GM12892 (cell line): ENCODE measurements around the gene OR7C2.

Source experiments
- DNase-seq: peaks from one replicate; pipeline ENCODE4 v3.0.0; 2011; ENCODE audit not compliant: insufficient read length
- FAIRE-seq: peaks from 2 replicates; lab custom pipeline; 2011; peaks lifted over from hg19 to GRCh38; lab: Jason Lieb, UNC
- POLR2A ChIP-seq: IDR thresholded peaks from 2 replicates; pipeline ENCODE4 v1.6.1; 2011; ENCODE audit warnings: low read depth, low read length, control low read depth
- POLR2AphosphoS5 ChIP-seq: IDR thresholded peaks from 2 replicates; pipeline ENCODE4 v1.6.1; 2011; ENCODE audit warnings: low read depth, low read length, control low read depth
- TAF1 ChIP-seq: IDR thresholded peaks from 2 replicates; pipeline ENCODE4 v1.6.1; 2011; ENCODE audit warnings: low read depth, mild to moderate bottlenecking, control low read depth, low read length, borderline replicate concordance

The OR7C2 gene

DNA sequence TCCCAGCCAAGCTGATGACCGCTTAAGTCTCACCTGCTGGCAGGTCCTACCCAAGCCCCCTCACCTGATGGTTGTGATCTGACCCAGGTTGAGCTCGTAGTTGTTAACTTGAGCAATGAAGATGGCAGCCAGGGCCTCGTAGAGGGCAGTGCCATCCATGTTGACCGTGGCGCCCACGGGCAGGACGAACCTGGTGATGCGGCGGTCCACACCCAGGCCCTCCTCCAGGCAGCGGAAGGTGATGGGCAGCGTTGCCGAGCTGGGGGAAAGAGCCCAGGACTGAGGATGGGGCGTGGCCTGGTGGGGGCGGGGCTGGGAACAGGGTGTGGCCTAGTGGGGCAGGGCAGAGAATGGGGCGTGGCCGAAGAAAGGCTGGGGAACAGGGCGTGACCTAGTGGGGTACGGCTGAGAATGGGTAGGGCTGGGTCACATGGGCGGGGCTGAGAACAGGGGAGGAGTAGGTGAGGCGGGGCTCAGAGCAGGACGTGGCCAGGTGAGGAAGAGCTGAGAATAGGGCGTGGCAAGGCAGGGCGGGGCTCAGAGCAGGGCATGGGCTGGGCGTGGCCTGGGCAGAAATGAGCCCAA lies 12.9 kb downstream of the OR7C2 start:
- DNase-seq, result no peak

GRCh38 chr19:14957464-14957863 lies 16.2 kb downstream of the OR7C2 start:
- FAIRE-seq, result no peak
- TF ChIP-seq POLR2A (no peak), TAF1 (no peak), POLR2AphosphoS5 (no peak)
- no peak for DNase-seq

More for the DNA sequence above, 12.9 kb downstream of the OR7C2 start:
- FAIRE-seq, result no peak
- no peak for TF ChIP-seq TAF1
- no peak for TF ChIP-seq POLR2A
- no peak for TF ChIP-seq POLR2AphosphoS5

DNA sequence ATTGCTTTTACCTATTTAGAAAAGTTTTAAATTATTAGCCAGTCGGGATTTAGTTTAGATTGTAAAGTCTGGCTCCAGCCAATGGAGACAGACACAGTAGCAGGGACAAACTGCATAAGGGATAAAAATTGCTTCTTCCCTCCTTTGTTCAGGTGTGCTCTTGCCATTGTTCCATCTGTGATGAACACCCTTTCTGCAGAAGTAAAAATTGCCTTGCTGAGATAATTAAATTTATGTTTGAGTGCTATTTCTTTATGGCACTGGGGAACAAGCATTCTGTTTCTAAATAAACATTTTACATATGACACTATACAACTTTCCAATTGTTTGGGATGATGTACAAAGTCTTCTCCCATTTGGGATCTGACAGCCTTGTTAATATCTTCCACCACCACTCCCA lies 18.0 kb downstream of the OR7C2 start:
- no peak for DNase-seq
- TF ChIP-seq POLR2A, result no peak
- TF ChIP-seq POLR2AphosphoS5, result no peak
- TF ChIP-seq TAF1, result no peak
- no peak for FAIRE-seq

DNA sequence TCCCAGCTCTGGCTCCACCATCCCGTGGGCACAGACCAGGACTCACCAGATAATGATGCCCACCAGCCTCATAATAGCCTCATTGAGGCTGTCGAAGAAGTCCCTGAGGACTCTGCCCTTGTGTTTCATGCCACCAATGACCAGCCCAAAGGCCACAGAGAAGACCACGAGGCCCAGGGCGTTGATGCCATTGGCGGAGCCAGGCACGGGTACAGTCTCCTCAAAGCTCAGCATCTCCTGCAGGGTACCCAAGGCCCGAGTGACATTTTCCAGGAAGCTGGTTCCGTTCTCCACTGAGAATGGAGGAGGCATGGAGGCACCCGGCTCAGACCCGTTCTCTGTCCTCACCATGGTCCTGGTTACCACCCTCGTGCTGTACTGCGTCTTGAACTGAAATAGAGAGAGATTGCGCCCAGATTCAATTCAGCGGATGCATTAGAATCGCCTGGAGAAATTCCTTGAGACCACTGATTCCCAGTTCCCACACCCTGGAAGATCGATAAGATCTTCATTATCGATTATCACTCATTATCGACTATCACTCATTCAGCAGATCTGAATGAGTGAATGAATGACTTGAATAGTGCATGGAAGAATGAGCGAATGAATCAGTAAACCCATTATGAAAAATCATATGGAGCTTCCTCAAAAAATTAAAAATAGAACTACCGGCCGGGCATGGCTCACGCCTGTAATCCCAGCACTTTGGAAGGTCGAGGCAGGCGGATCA lies 20.8 kb downstream of the OR7C2 start:
- no peak for TF ChIP-seq TAF1
- no peak for TF ChIP-seq POLR2A
- no peak for TF ChIP-seq POLR2AphosphoS5
- DNase-seq (no peak), FAIRE-seq (no peak)

GRCh38 chr19:14968247-14968646 lies 27.0 kb downstream of the OR7C2 start:
- DNase-seq, result no peak
- TF ChIP-seq POLR2A (no peak), POLR2AphosphoS5 (no peak), TAF1 (no peak)
- FAIRE-seq, result no peak

GRCh38 chr19:14971474-14971873 lies 30.2 kb downstream of the OR7C2 start:
- DNase-seq (no peak), FAIRE-seq (no peak)
- TF ChIP-seq TAF1 (no peak), POLR2AphosphoS5 (no peak), POLR2A (no peak)

- FAIRE-seq (no peak), DNase-seq (no peak)
- TF ChIP-seq TAF1, result no peak
- no peak for TF ChIP-seq POLR2A
- no peak for TF ChIP-seq POLR2AphosphoS5
Measured at GRCh38 chr19:14972676-14973075, 31.4 kb downstream of the OR7C2 start.

DNA sequence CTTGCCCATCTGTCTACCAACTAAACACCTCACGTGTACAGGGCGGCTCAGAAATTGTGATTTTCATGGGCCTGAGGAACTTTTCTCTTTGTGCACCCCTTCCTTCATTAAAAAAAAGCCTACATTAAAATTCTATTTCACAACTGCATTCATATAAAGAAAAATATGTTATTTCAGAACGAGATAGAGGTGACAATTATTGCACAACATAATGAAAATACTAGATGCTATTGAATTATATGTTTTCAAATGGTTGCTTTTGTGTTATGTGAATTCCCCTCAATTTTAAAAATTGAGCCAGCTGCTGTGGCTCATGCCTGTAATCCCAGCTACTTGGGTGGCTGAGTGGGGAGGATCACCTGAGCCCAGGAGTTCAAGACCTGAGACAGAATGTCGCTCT lies 33.2 kb downstream of the OR7C2 start:
- DNase-seq (no peak), FAIRE-seq (no peak)
- TF ChIP-seq POLR2A (no peak), POLR2AphosphoS5 (no peak), TAF1 (no peak)

DNA sequence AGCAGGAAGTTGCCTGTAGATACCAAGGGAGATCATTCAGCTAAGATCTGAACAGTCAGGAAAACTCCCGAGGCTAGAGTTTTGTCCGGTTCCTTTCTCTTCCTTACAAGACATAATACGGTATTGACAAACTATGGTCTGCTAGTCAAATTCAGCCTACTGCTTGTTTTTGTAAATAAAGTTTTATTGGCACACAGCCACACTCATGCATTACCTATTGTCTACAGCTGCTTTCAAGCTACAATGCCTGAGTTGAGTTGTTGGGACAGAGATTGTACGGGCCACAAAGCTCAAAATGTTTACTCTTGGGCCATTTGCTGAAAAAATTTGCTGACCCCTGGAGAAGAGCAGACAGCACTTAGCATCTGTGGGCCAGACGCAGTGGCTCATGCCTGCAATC lies 35.8 kb downstream of the OR7C2 start:
- FAIRE-seq (no peak), DNase-seq (no peak)
- TF ChIP-seq TAF1 (no peak), POLR2AphosphoS5 (no peak), POLR2A (no peak)

DNA sequence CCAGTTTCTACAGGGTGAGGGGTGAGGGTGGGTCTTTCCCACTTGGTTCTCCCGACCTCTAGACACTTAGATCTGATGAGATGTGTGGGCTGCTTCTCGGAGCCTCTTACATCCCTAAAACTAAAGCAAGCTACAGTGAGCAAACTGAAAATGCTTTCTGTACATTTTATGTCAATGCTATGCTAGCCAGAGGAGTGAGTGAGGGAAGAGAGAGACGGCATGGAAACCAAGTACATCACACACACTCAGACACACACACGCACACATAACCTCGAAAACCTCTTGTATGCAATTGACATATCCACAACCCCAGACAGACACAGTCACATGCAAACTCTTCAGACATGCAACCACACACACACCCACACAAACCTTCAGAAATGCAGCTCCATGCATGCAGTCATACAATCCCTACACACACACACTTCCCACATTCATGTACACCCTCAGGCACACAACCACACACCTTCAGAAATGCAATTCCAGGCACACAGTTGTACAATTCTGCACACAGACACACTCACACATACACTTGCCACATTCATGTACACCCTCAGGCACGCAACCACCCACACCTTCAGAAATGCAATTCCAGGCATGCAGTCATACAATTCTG lies 37.0 kb downstream of the OR7C2 start:
- no peak for TF ChIP-seq POLR2A
- no peak for TF ChIP-seq POLR2AphosphoS5
- no peak for TF ChIP-seq TAF1
- no peak for DNase-seq
- FAIRE-seq, result no peak

DNA sequence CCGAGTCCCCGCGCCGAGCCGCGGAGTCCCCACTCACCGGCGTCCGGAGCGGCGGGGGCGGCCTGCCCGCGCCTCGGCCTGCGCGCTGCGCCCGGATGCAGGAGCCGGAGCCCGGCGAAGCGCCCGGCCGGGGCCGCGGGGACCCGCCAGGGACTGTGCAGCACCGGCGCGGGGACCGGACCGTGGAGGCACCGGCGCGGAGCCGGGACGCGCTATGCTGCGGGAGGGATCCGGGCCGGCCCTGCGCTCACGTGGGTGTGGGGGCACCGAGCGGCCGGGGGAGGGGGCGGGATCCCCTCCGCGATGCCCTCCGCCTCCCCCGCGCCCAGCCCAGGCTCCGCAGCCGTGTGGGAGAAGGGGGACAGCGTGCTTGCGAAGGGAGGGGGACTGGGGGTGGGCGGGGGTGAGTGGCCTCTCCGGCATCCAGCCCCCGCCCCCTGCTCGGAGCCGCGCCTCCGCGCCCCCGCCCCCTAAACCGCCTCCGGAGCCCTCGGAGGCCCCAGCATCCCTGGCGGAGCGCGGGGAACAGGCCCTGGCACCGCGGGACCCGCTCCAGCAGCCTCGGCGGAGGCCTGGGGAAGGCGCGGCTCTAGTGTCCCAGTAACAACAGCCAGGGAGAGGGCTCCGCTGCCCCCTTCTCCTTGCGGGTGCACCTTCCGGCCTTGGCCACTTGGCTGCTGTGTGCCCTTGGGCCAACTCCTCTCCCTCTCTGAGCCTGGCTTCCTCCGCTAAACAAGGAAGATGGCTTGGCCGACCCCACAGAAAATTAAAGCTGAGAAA lies 38.4 kb downstream of the OR7C2 start, which contains the start of gene SLC1A6:
Gene SLC1A6 (minus strand): TSS at position 389 of the 780 bp plus-strand sequence. CDS start 6,954 bp downstream, outside the sequence.
- no peak for DNase-seq
- FAIRE-seq, result no peak
- TF ChIP-seq POLR2A, result no peak
- no peak for TF ChIP-seq TAF1
- no peak for TF ChIP-seq POLR2AphosphoS5

- DNase-seq (no peak), FAIRE-seq (no peak)
- no peak for TF ChIP-seq POLR2AphosphoS5
- no peak for TF ChIP-seq TAF1
- TF ChIP-seq POLR2A, result no peak
Measured at GRCh38 chr19:14985133-14985532, 43.8 kb downstream of the OR7C2 start.
